NCI-H446 treated with DMSO at 0.1 percent for 48 hours (cell line): Measurements from ENCODE around the gene CEL.

Experiments used
- DNase-seq: peaks from one replicate; lab custom pipeline; 2025; lab: John Stamatoyannopoulos, UW

CEL gene

DNA sequence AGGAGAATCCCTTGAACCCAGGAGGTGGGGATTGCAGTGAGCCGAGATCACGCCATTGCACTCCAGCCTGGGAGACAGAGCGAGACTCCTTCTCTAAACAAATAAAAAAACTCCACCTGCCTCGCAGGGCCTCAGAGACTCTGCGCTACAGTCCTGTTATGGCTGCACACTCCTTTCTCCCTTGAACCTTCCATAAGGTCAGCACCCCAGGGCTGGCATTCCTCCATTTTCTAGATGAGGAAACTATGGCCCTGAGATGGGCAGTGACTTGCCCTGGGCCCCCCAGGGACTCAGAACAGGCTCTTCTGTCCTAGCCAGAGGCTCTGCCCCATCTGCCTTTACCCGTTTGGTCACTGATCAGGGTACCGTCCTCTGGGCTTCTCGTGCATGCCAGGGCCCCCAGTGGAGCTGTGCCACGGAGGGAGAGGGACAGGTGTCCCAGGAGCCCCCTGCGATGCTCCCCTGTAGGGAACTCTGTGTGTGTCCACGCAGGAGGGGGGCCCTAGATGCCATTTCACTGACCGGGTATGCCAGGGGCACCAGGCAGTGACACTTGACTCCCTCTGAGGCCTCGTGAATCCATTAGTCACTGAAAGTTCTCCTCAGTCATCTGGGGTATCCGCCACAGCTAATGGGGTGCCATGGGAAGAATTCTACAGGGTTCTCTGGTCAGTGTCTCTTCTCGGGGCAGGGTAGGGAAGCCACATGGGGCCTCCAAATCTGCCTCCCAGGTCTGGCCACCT lies 43.1 kb downstream of the CEL start:
- no peak for DNase-seq

DNA sequence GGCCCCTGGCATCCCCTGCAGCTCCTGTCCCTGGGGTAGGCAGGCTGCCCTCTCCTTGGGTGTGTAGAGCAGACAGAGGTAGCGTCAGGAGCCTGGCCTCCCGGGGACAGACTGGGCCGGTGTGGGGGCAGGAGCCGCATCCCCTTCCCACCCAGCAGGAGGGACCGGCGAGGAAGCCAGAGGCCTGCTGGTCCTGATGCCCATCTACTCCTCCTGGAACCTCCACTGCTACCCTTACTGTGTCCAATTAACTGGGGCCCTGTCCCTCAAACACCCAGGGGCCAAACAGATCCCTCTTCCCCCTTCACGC lies 43.6 kb downstream of the CEL start:
- DNase-seq = no peak

DNA sequence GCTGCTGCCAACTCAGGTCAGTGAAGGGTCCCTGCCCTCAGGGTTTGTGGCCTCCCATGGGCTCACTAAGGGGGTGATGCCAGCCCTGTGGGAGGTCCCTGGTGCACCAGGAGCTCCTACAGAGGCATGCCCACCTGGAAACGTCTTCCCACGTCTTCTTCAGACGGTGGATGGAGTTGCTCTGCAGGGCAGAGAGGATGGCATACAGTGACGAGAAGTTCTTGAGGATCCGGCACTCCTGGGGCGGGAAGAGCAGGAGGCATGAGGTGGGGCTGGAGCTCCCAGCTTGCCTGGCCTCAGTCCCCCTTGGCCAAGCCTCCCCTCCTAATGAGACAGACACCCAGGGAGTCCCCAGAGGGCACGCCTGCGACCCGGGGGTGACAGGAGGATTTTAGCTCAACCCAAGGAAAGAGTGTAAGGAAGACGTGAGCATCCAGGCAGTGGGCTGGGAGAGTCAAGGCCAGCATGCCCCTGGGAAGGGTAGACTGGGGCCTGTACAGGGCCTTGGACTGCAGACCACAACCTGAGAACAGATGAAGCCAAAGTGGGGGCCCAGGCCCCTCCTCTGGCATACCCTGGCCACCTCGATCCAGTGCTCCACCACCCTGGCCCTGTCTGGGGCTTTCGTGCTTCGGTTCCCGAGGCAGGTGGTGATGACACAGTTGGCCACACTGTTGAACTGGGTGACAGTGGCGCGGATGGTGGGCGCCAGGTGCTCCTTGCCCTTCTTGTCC lies 44.9 kb downstream of the CEL start:
- DNase-seq = no peak

DNA sequence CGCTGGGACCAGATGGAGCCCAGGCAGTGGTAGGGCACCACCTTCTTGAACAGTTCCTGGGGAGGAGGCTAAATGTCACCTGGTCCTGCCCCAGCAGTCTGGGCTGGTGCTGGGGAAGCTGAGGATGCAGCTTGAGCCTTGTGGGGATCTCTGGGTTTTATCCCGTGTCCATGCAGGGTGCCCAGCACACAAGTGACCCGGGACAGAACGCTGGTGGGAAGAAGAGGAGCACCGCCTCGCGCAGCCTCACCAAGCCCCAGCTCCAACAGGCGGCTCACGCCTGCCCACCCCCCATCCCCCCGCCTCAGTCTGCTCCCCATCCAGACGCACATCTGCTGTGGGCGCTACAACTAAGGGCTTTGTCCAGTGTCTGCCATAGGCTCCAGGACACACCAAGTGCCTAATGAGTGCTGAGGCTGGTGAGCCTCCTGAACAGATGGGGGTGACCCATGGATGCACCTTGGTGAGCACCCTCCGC lies 45.5 kb downstream of the CEL start:
- no peak for DNase-seq

DNA sequence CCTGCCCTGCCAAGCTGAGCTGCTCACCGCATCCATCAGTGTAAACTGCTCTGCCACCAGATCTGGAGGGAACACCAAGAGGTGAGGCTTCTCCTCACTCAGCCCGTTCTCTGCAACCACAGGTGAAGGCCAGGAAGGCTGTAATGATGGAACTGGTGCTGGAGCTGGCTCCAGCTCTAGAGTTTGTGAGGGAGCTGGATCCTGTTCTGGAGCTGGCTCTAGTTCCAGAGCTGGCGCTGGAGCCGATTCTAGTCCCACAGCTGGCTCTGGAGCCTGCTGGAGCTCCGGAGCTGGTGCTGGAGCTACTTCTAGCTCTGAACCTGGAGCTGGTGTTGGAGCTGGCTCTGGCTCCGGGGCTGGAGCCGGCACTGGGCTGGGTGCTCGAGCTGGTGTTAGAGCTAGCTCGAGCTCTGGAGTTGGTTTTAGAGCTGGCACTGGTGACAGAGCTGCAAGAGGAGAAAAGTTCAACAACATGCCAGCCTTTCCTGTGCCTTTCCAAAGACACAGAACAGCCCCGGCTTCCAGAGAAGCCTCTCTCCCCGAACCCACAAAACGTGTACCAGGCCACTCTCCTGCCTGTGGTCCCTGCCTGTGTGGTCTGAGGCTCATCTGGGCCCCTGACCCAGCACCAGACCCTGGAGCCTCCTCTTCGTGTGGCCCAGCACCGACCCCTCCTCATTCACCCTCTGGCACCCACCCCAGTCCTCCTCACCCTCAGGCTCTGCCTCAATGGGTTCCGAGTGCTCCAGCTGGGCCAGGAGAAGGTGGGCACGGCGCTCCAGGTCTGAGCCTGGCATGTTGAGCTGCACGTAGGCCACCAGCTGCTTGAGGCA lies 46.4 kb downstream of the CEL start:
- DNase-seq = no peak

DNA sequence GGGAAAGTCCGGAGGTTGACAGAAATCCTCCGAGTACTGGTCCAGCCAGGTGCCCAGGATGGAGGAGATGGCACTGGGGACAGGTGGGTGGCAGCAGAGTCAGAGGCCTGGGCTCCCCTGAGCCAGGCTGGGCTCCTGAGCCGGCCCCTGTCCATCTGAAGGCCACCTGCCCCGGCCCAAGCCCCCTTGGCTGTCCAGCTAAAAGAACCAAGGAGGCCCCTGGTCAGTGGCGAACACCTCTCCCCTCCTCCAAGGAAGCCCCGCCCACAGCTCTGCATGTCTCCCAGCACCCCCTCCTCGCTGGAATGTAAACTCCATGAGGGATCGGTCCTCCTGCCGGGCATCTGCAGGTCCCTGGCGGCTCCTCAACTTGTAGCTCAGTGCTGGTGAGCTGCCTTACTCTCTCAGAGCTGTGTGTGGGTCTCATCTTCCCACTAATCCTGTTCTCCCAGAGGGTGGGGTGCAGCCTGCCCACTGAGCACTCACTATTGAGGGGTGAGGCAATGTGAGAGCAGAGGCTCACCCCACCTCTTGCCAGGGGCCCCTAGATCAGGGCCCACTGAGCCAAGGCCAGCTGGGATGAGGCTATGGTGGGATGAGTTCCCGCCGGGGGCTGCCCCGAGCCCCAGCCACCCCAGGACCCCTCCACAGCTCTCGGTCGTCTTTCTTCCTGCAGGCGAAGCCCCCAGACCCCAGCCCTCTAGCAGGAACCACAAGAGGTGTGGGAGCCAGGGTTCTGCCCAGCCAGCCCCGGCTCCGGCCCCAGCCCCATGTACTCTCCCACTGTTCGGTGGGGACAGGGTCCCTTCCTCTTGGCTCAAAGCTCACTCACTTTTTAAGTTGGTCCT lies 47.2 kb downstream of the CEL start:
- no peak for DNase-seq

DNA sequence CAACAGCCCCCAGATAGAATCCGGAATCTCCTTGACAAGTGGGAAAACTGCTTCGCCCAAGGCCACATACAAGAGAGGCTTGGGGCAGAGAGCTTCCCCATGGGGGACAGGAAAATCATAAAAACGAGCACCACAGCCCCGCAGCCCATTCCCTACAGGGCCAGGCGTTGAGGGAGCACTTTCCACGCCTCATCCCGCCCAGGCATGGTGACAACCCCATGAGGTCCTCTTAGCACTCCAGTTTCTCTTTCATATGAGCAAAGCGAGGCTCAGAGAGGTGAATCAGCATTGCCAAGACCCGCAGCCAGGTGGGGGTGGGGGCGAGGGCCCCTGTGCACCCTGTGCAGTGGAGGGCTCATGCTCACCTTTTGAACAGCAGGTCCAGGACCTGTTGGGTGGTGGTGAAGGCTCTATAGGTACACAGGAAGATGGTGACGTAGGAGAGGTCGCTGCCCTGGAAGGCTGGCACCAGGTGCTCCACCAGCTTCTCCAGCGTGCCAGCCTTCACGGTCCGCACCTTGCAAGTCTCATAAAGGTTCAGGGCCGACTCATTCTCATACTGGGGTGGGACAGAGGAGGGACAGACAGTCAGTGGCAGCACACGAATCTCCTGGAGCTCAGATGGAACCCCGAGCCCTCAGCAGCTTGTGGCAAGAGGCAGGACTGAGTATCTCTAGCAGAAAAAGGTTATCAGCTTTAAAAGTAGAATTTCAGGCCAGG lies 48.3 kb downstream of the CEL start:
- DNase-seq = no peak

DNA sequence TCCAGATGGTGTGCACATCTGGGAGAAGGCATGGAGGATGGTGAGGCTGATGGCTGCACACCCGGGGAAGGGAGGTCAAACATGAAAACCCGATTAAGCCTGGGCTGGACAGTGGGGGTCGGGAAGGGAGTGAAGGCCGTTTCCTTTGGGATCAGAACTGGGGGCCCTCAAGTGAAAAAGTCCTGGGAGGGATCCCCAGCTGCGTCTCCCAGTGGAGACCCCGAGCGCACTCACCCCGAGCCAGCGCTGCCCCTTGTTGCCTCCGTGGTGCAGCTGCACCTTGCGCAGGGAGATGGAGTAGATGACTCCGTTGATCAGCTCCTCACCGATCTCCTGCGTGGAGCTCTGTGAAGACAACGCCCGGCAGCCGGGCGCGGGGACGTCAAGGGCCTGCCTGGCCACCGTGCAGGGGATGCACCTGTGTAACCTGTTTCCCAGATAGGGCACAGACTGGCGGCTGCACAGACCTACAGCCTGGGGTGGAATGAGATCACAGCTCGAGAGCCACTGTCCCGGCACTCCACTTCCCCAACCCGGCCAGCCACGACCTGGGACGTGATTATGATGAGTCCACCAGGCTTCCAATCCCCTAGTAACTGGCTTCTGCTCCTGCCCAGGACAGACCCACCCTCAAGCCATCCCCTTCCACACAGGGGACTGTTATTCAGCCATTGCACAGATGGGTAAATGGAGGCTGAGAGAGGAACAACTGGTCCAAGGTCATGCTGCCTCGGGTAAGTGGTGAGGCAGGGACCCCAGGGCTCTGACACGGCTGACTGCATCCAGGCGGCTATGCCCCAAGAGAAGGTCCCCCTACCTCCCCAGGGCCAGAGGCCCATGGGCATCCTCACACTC lies 50.3 kb downstream of the CEL start:
- DNase-seq = no peak

DNA sequence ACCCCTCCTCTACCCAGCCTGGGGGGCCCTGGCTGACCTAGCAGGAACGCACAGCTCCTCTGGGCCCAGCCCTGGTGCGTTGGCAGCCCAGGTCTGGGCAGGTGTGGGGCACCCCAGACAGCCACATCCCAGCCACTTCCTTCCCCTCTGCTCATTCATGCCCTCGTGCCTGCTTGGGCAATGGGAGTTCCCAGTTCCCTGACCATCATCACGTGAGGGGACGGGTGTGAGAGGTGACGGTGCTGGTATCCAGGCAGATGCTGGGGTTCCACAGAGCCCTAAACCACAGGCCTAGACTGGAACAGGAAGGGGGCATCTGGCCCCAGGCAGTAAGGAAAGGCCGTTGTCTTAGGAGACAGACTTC lies 50.9 kb downstream of the CEL start:
- DNase-seq = no peak

DNA sequence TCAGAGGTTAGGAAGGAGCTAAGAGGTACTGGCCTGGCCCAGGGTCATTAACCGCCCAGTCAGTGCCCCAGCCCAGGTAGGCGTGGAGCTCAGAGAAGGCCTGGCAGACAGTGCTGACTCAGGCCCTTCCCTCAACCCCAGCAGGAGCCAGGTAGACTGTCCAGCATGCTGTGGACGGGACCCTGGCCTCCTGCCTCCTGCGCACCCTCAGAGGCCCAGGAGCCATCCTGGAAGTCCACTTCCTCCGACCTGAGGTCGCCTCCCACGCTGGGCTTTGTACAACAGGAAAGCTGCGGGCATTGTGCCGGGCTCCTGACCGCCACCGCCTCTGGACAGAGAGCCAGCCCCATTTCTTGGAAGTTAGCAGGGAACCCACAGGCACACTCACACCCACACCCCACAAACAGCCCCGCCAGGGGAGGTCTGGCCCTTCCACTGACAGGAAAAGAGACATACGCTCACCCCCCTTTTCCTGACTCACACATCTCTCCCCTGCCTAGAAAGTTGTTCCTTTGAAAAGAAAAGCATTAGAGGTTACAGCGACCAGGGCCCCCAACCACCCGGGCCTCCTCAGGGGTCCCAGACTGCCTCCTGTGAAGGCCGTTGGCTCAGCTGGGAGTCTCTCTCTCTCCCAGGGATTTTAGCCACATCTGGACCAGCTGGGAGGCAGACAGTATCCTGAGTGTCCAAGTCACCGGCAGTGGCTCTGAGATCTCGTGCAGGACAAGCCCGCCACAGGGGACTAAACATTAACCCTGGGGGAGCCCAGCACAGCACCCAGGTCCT lies 51.6 kb downstream of the CEL start:
- DNase-seq = no peak

DNA sequence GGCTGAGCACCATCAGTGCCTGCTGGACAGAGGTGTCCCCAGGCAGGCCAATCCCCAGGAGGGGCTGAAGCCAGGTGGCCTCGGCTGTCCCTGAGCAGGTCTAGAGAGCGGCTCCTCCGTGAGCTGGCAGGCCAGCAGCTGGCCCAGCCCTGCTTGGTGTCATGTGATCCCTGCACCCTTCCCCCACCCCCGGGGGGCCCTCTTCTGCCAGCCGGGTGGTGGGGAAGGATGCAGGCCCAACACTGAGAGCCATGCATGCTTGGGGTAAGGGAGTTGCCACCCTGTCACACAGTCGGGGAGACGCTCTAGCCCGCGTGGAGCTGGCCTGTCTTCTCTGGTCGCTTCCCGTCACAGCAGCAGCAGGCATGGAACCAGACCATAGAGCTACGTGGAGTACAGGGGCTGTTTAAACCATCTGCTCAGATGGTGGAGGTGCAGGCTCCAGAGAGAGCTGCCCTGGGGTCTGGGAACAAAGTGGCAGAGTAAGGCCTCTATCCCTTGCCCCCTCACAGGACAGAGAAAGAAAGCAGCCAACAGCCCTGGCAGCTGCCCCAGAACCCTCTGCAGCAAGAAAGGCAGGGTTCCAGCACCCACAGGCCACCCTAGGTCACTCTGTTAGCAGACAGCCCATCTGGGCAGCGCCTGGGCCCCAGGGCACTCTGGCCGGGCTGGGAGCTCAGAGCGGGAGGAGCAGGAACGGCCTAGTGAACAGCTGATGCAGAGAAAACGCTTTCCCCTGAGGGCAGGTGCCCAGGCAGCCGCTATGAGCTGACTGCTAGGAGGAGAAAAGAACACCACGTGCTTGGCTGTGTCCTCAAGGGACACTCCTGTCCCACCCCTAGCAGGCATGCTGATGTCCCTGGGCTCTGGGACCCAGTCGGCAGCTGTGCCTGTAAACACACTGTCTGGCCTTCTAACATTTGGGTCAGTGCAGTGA lies 52.4 kb downstream of the CEL start:
- DNase-seq = no peak

DNA sequence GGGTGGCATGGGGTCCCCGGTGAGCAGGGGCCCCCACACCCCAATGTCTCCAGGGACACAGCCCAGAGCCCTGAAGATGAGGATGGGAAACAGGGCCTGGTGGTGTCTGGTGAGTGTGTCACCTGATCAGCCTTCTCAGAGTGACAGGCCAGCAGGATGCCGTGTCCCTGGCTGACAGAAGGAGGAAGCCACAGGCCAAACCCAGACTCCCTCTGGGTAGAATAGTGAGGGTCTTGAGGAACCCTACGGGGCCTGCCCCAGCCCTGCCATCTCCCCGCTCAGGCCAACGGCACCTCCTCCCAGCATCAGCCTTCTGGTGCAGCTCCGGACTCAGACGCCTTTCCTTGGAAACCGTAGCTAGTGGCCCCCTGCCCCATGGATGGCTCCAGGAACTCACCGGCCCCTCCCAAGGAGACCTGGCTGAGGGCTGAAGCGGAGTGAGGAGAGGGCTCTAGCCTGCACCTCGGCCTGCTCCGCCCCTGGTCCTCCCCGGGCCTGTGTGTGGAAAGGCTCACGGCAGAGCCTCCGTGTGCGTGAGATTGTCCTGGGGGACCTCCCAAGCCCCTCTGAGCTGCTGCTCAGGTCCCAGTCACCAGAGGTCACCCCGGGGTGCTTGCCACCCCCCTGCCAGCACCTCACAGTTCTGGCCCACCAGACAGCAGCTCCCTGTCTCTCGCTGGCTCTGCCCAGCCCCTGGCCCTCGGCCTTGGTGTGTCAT lies 53.3 kb downstream of the CEL start:
- no peak for DNase-seq

DNA sequence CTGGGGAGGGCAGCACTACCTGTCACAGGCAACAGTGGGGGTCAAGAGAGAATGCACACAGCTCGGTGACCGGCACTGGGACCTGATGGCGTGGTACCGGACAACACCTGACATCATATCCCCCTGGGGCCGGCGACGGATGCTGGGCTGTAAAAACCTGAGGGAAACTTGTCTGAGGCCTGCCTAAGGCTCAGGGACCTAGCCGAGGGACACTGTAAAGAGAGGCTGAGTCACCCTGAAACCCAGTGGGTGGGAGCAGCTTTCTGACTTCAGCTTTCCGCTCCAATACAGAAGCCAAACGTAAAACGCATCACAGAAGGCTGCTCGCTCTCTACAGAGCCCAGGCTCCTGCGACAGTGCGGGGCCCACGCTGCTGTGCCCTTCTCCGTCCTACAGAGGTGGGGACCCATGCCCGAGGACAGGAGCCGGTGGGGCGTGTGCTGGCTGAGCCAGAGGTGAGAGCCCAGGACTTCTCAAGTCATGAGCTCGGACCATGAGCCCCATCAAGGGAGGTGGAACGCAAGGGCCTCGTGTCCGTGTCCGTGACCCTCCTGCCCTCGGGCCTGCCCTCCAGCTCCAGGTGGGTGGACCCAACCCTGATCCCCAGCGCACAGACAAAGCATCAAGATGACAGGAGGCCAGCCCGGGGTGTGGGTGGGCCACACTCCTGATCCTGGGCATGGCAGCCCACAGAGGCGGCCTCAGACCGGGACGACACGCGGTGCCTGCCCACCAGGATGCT lies 54.0 kb downstream of the CEL start:
- DNase-seq = no peak

DNA sequence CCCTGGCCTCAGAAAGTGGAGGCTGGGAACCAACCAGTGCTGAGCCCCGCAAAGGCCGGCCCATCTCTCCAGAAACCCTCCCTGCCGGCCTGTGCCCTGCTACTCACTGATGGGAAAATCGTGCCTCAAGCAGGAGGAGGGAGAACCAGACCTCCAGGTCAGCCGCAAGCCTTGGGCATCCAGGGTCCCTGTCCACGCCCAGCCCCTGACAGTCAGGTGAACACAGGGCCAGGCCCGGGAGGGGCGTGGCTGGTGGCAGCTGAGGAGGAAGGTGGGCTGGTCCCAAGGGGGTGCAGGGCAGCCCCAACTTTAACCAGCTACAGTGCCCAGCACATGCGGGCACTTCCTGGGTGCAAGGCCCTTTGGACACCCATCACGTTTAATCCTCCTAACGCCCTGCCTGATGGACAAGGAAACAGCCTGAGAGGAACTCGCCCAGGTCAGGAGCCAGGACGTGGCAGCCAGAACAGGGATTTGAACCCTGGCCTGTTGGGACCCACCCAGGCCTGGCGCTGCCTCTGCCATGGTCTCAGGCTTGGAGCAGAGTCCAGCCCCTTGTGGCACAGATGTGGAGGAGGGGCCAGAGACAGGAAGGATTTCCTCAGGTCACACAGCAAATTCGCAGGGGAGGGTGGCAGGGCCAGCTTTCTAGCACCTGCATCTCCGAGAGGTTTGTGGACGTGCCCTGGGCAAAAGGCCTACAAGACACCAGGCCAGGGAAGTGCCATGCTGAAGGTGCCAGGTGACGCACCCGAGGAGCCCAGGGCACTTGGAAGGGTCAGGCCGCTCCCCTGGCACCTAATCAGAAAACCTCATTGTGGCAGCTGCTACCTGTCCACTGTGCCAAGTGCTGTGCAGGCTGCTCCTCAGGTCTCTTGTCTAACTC lies 54.8 kb downstream of the CEL start:
- DNase-seq = no peak

DNA sequence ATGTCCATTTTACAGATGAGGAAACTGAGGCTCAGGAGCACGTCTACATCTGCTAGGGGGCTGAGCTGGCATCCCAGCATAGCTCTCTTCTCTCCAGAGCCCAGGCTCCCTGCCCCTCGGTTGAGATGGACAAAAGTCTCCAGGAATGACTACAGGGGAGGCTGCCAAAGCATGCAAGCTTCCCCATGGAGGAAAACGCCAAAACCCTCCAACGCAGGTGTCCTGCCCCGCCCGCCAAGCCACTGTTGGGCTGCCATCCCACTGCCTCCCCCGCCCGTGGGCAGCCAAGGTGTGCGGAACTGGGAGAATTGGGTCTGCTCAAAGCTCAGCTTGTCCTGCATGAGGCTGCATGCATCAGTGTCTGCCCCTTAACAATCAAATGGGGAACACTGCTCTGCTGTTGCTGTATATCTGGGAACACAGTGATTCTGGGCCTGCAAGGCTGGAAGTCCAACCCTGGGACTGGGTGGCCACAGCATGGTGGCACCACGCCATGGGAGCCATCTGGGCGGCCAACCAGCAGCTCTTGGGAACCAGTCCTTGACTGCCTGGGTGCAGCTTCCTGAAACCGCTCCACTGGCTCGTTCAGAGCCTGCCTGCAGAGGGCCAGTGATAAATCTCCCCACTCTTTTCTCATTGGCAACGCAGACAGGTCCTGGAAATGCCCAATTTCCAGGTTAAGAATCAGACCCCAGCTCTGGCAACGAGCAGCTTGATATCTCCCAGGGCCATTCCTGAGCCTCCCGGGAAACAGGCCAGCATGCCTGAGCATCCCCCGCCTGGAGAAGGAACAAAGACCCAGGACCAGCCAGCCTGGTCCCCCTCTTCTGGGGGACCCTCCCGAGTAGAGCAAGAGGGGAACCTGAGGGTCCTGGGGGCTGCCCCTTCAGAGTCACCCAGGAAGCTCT lies 55.7 kb downstream of the CEL start:
- DNase-seq = peak; percentile 22
